PC-3 (cell line): ENCODE measurements around the gene POU3F3. TPM values are rescaled to one million over a fixed set of nuclear protein-coding genes. Genes with fewer than 3 reads are reported as not detected.

Experiments
- ATAC-seq: fragments of 200-7000 bp; cut with Tn5 transposase; 2 replicates; pipeline ENCODE4 v1.9.1; 2020; ENCODE audit warnings: mild to moderate bottlenecking, moderate library complexity
- BruUV-seq: library from RNA; stranded (reverse); fragments of 400-500 nt; replicated peaks from 2 replicates; lab custom pipeline; 2021; lab: Mats Ljungman, UMichigan
- CTCF ChIA-PET: fragments of 300-600 bp; sonication (Branson Sonifier 250); formaldehyde crosslinking; loops from one replicate; lab custom pipeline; 2022; ENCODE audit warnings: antibody characterized with exemption; lab: Charles Lee
- POLR2A ChIA-PET: fragments of 300-600 bp; sonication (Branson Sonifier 250); formaldehyde crosslinking; loops from one replicate; lab custom pipeline; 2022; ENCODE audit warnings: antibody characterized with exemption; ENCODE audit not compliant: unreplicated experiment; lab: Charles Lee
- DNase-seq: peaks from one replicate; pipeline ENCODE4 v3.0.0-alpha.2; 2015
- H2AFZ ChIP-seq: fragments of 300-600 bp; sonication (generic); 2 replicates; pipeline ENCODE4 v1.6.0; 2016; ENCODE audit warnings: antibody characterized with exemption, low read length
- H3F3A ChIP-seq: fragments of 300-600 bp; sonication (generic); one replicate; pipeline ENCODE4 v1.6.0; 2017; ENCODE audit warnings: antibody characterized with exemption, low read length, control low read depth, mild to moderate bottlenecking; ENCODE audit not compliant: unreplicated experiment
- H3K27ac ChIP-seq: fragments of 300-600 bp; sonication (generic); 2 replicates; pipeline ENCODE4 v1.5.1; 2016; ENCODE audit warnings: mild to moderate bottlenecking, low read length
- H3K27me3 ChIP-seq: fragments of 300-600 bp; sonication (generic); 2 replicates; pipeline ENCODE4 v1.6.1; 2016; ENCODE audit warnings: low read length, mixed read lengths
- H3K36me3 ChIP-seq: fragments of 300-600 bp; sonication (generic); 2 replicates; pipeline ENCODE4 v1.6.1; 2016; ENCODE audit warnings: low read depth, mixed run types, low read length, mixed read lengths
- H3K4me1 ChIP-seq: fragments of 300-600 bp; sonication (generic); 2 replicates; pipeline ENCODE4 v1.5.1; 2016; ENCODE audit warnings: low read length; ENCODE audit not compliant: insufficient read depth
- H3K4me2 ChIP-seq: fragments of 300-600 bp; sonication (generic); 2 replicates; pipeline ENCODE4 v1.6.0; 2016; ENCODE audit warnings: low read length
- H3K4me3 ChIP-seq: fragments of 300-600 bp; sonication (generic); 2 replicates; pipeline ENCODE4 v1.5.1; 2016; ENCODE audit warnings: mild to moderate bottlenecking, low read length, mixed read lengths
- H3K79me2 ChIP-seq: fragments of 300-600 bp; sonication (generic); 2 replicates; pipeline ENCODE4 v1.6.1; 2017; ENCODE audit warnings: low read length, mixed read lengths
- H3K9ac ChIP-seq: fragments of 300-600 bp; sonication (generic); 2 replicates; pipeline ENCODE4 v1.6.0; 2016; ENCODE audit warnings: mild to moderate bottlenecking, low read length
- H3K9me2 ChIP-seq: fragments of 300-600 bp; sonication (generic); replicated peaks from 2 replicates; pipeline ENCODE4 v1.6.1; 2016; ENCODE audit warnings: mixed run types, low read length, mixed read lengths
- H3K9me3 ChIP-seq: fragments of 300-600 bp; sonication (generic); 2 replicates; pipeline ENCODE4 v1.6.1; 2016; ENCODE audit warnings: low read length, mixed read lengths
- H4K20me1 ChIP-seq: fragments of 300-600 bp; sonication (generic); 2 replicates; pipeline ENCODE4 v1.6.1; 2016; ENCODE audit warnings: low read length, mixed read lengths
- CTCF ChIP-seq: fragments of 300-600 bp; sonication (generic); conservative IDR thresholded peaks from 2 replicates; pipeline ENCODE4 v1.5.1; 2017; ENCODE audit warnings: antibody characterized with exemption, low read depth, mild to moderate bottlenecking, low read length
- EZH2 ChIP-seq: fragments of 300-600 bp; sonication (generic); IDR thresholded peaks from one replicate; pipeline ENCODE4 v1.6.1; 2017; ENCODE audit warnings: antibody characterized with exemption, mild to moderate bottlenecking, low read length; ENCODE audit not compliant: unreplicated experiment
- EZH2phosphoT487 ChIP-seq: fragments of 300-600 bp; sonication (generic); IDR thresholded peaks from 2 replicates; pipeline ENCODE4 v1.6.1; 2018; ENCODE audit warnings: mild to moderate bottlenecking, antibody characterized with exemption, low read length, borderline replicate concordance
- intact Hi-C: fragments of 100-400 bp; cut with micrococcal nuclease; formaldehyde crosslinking; loops from 2 replicates; pipeline ENCODE4 v1.9.0; 2023
- total RNA-seq: library from RNA; depleted of rRNA; stranded (reverse); fragments of >200 nt; gene quantifications from 2 replicates; pipeline ENCODE4 v1.2.3, GENCODE V29; 2014

The POU3F3 gene
- total RNA-seq, 1 experiment from 2014 or later = not detected

- H3K4me1 ChIP-seq = no peaks in the 10 kb centered on the region
- intact Hi-C loops = no loop called here
- BruUV-seq = no TSS peak
- H3K9me3 ChIP-seq = no peaks in the 10 kb centered on the region
- DNase-seq = no peak
- H3F3A ChIP-seq = no peaks in the 10 kb centered on the region
- H3K4me3 ChIP-seq = no peak overlapping the region
- H3K36me3 ChIP-seq = no peaks in the 10 kb centered on the region
- H2AFZ ChIP-seq = no peak overlapping the region
- H3K9me2 ChIP-seq = no peaks in the 10 kb centered on the region
- no peaks in the 10 kb centered on the region for H3K79me2 ChIP-seq
- POLR2A ChIA-PET = no interaction called here
- CTCF ChIA-PET = interaction anchor here (1.1 kb wide), 1 partner anchor 11 kb away, joined by 3 read pairs; no protein-coding TSS in a partner anchor
- no peaks in the 10 kb centered on the region for H4K20me1 ChIP-seq
- H3K27ac ChIP-seq = no peak overlapping the region
- no peak for TF ChIP-seq EZH2
- no peak overlapping the region for H3K9ac ChIP-seq
- ATAC-seq = no peak
- H3K4me2 ChIP-seq = no peak overlapping the region
- peaks cover 56% of the 10 kb centered on the region for H3K27me3 ChIP-seq
These were observed 6.0 kb downstream of the POU3F3 start for GRCh38 chr2:104859766-104860450.

- DNase-seq (no peak), ATAC-seq (no peak)
- BruUV-seq = no TSS peak
- no peak overlapping the region for H3K27ac ChIP-seq
- no peak overlapping the region for H3K9ac ChIP-seq
- no peaks in the 10 kb centered on the region for H3K9me3 ChIP-seq
- TF ChIP-seq CTCF = no peak
- TF ChIP-seq EZH2phosphoT487 = no peak
- TF ChIP-seq EZH2 = no peak
- no peak overlapping the region for H3K4me2 ChIP-seq
- no peaks in the 10 kb centered on the region for H3K4me1 ChIP-seq
- CTCF ChIA-PET = interaction anchor here (1.1 kb wide), 1 partner anchor 11 kb away, joined by 3 read pairs; no protein-coding TSS in a partner anchor
- no peak overlapping the region for H2AFZ ChIP-seq
- no peak overlapping the region for H3K4me3 ChIP-seq
- H3K36me3 ChIP-seq = no peaks in the 10 kb centered on the region
- no peaks in the 10 kb centered on the region for H3F3A ChIP-seq
- H3K27me3 ChIP-seq = peaks cover 61% of the 10 kb centered on the region
- no peaks in the 10 kb centered on the region for H3K79me2 ChIP-seq
- POLR2A ChIA-PET = no interaction called here
- no peaks in the 10 kb centered on the region for H3K9me2 ChIP-seq
- intact Hi-C loops = no loop called here
- H4K20me1 ChIP-seq = no peaks in the 10 kb centered on the region
These were observed 6.5 kb downstream of the POU3F3 start for GRCh38 chr2:104860451-104860790.

GRCh38 chr2:104861351-104862057 lies 7.6 kb downstream of the POU3F3 start:
- H3K27ac ChIP-seq = no peak overlapping the region
- no peaks in the 10 kb centered on the region for H4K20me1 ChIP-seq
- intact Hi-C loops = no loop called here
- H3K9ac ChIP-seq = no peak overlapping the region
- H3K4me3 ChIP-seq = no peak overlapping the region
- BruUV-seq = no TSS peak
- DNase-seq = no peak
- no peak for ATAC-seq
- H2AFZ ChIP-seq = no peak overlapping the region
- no peaks in the 10 kb centered on the region for H3F3A ChIP-seq
- peaks cover 72% of the 10 kb centered on the region for H3K27me3 ChIP-seq
- H3K9me2 ChIP-seq = no peaks in the 10 kb centered on the region
- no peaks in the 10 kb centered on the region for H3K4me1 ChIP-seq
- CTCF ChIA-PET = no interaction called here
- H3K79me2 ChIP-seq = no peaks in the 10 kb centered on the region
- H3K9me3 ChIP-seq = no peaks in the 10 kb centered on the region
- no peaks in the 10 kb centered on the region for H3K36me3 ChIP-seq
- TF ChIP-seq EZH2 = no peak
- no peak for TF ChIP-seq EZH2phosphoT487
- no peak for TF ChIP-seq CTCF
- POLR2A ChIA-PET = no interaction called here
- H3K4me2 ChIP-seq = no peak overlapping the region
